PC-3 (cell line): ENCODE data around the gene UCK2.

Experiments
- CTCF ChIP-seq: fragments of 300-600 bp; sonication (generic); conservative IDR thresholded peaks from 2 replicates; pipeline ENCODE4 v1.5.1; 2017; ENCODE audit warnings: antibody characterized with exemption, low read depth, mild to moderate bottlenecking, low read length
- EZH2 ChIP-seq: fragments of 300-600 bp; sonication (generic); IDR thresholded peaks from one replicate; pipeline ENCODE4 v1.6.1; 2017; ENCODE audit warnings: antibody characterized with exemption, mild to moderate bottlenecking, low read length; ENCODE audit not compliant: unreplicated experiment
- EZH2phosphoT487 ChIP-seq: fragments of 300-600 bp; sonication (generic); IDR thresholded peaks from 2 replicates; pipeline ENCODE4 v1.6.1; 2018; ENCODE audit warnings: mild to moderate bottlenecking, antibody characterized with exemption, low read length, borderline replicate concordance

- TF ChIP-seq CTCF (no peak), EZH2phosphoT487 (no peak), EZH2 (no peak)
These were observed 10.5 kb downstream of the UCK2 start for GRCh38 chr1:165837838-165838364.
